HepG2 (cell line): Measurements from ENCODE around the gene PDGFRA.

Experiments
- TBP ChIP-seq: sonication (generic); formaldehyde crosslinking; IDR thresholded peaks from 2 replicates; pipeline ENCODE4 v1.5.0; 2020; ENCODE audit warnings: missing genetic modification reagents
- ZBTB33 ChIP-seq: sonication (generic); formaldehyde crosslinking; IDR thresholded peaks from 2 replicates; pipeline ENCODE4 v1.4.0; 2020; ENCODE audit warnings: missing genetic modification reagents

GRCh38 chr4:54234497-54235205, 5.6 kb downstream of the PDGFRA start:
- TF ChIP-seq ZBTB33 (CRISPR knock-in tag) = no peak
- no peak for TF ChIP-seq TBP (CRISPR knock-in tag)
